ENCODE results near the gene AXL. TPM values are rescaled to one million over a fixed set of nuclear protein-coding genes. Genes with fewer than 3 reads are reported as not detected.

AXL gene
- polyA plus RNA-seq, 1 experiment = 260 TPM

DNA sequence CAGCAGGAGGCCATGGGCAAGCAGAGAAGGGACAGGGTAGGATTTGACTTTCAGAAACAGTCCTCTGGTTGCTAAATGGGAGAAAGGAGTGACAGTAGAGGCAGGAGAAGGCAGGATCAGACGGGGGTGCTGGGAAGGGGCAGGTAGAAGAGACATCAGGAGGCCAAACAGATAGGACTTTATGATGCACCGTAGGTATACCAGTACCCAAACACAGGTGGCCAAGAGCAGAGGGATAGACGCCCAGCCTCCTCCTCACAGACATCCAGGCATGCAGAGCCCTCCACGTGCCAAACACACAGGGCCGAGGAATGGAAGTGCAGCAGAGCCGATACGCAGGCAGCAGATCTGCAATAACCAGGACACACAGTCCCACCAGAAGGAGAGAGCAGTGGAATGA, 1.3 kb upstream of the AXL start:
- no peak overlapping the region for H3K4me3 ChIP-seq (ENCODE audit: low read depth, low read length)
- POLR2A ChIA-PET = no interaction called here
- no peaks in the 10 kb centered on the region for H3K27me3 ChIP-seq (ENCODE audit: control insufficient read depth, insufficient read depth, low read length)
- CTCF ChIA-PET = interaction anchor here (1.1 kb wide), 1 partner anchor 45 kb away, joined by 3 read pairs; no protein-coding TSS in a partner anchor
- peaks cover 16% of the 10 kb centered on the region for H3K36me3 ChIP-seq (ENCODE audit: control insufficient read depth, insufficient read depth, low read length)
- TF ChIP-seq, protein P1, sequence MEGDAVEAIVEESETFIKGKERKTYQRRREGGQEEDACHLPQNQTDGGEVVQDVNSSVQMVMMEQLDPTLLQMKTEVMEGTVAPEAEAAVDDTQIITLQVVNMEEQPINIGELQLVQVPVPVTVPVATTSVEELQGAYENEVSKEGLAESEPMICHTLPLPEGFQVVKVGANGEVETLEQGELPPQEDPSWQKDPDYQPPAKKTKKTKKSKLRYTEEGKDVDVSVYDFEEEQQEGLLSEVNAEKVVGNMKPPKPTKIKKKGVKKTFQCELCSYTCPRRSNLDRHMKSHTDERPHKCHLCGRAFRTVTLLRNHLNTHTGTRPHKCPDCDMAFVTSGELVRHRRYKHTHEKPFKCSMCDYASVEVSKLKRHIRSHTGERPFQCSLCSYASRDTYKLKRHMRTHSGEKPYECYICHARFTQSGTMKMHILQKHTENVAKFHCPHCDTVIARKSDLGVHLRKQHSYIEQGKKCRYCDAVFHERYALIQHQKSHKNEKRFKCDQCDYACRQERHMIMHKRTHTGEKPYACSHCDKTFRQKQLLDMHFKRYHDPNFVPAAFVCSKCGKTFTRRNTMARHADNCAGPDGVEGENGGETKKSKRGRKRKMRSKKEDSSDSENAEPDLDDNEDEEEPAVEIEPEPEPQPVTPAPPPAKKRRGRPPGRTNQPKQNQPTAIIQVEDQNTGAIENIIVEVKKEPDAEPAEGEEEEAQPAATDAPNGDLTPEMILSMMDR (IDR thresholded peaks at IDR 0.05; ENCODE audit: insufficient read depth, low read depth, low read length) = no peak
- no peak for DNase-seq (ENCODE audit: low read depth)

- DNase-seq (ENCODE audit: low read depth) = no peak
- ChIA-PET CTCF (interaction anchor here (0.8 to 2.0 kb wide), 7 partner anchors 10 to 134 kb away, joined by 3 to 8 read pairs (median 3); partner anchors contain the start of gene HNRNPUL1), POLR2A (interaction anchor here (1.2 kb wide), 1 partner anchor 46 kb away, joined by 9 read pairs; the partner anchor contains the start of gene HNRNPUL1)
- Histone ChIP-seq H3K36me3 (ENCODE audit: control insufficient read depth, insufficient read depth, low read length) (peaks cover 16% of the 10 kb centered on the region), H3K4me3 (ENCODE audit: low read depth, low read length) (peak overlapping the region; percentile 83), H3K27me3 (ENCODE audit: control insufficient read depth, insufficient read depth, low read length) (no peaks in the 10 kb centered on the region)
- TF ChIP-seq, protein P1 (IDR thresholded peaks at IDR 0.05; ENCODE audit: insufficient read depth, low read depth, low read length) = no peak
Observed at GRCh38 chr19:41218249-41218614, 791 bp upstream of the AXL start.

DNA sequence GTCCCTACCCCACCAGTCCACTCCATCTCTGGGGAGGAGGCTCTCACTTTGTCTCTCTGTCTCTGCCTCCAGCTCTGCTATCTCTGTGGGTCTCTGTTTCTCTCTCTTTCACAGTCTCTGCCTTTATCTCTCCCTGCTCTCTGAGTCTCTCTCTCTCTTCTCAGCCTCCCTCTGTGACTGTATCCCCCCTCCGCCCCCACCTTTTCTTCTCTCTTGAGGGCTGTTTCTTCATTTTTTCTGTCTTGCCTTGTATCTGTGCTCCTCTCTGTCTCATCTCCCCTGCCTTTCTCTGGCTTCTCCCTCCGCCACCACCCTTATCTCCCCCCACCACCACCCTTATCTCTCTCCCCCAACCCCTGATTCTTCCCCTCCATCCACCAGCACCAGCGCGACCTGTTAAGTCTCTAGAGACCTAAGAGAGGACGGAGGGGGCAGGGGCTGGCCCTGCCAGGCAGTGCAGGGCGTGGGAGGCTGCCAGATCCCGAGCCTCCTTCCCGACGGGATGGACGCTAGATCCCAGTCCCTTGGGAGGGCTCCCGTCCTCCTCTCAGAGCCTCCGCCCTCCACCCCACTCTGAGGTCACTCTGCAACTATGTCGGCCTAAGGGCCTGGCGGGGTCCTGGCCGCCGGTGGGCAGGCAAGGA, 1.0 kb downstream of the AXL start:
- TF ChIP-seq, protein P1 (IDR thresholded peaks at IDR 0.05; ENCODE audit: insufficient read depth, low read depth, low read length) = no peak
- CTCF ChIA-PET = interaction anchor here (1.6 to 2.0 kb wide), 3 partner anchors 14 to 88 kb away, joined by 5 to 10 read pairs (median 8); no protein-coding TSS in a partner anchor
- H3K27me3 ChIP-seq (ENCODE audit: control insufficient read depth, insufficient read depth, low read length) = no peaks in the 10 kb centered on the region
- DNase-seq (ENCODE audit: low read depth) = no peak
- peaks cover 22% of the 10 kb centered on the region for H3K36me3 ChIP-seq (ENCODE audit: control insufficient read depth, insufficient read depth, low read length)
- POLR2A ChIA-PET = interaction anchor here (0.6 kb wide), 1 partner anchor 32 kb away, joined by 4 read pairs; no protein-coding TSS in a partner anchor
- H3K4me3 ChIP-seq (ENCODE audit: low read depth, low read length) = peak overlapping the region; percentile 83

DNA sequence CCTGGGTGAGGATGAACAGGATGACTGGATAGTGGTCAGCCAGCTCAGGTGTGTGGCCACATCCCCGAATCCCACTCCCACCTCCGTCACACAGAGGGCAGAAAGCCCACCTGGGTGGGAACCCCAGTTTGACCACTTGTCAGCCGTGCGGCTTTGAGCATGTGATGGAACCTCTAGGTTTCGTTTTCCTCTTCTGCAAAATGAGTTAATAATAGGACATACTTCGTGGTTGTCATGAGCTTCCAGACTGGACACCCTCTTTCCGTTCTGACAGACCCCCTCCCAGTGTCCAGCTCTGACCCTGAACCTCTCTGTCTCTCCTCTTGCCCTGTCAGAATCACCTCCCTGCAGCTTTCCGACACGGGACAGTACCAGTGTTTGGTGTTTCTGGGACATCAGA, 1.8 kb downstream of the AXL start:
- Histone ChIP-seq H3K27me3 (ENCODE audit: control insufficient read depth, insufficient read depth, low read length) (no peaks in the 10 kb centered on the region), H3K36me3 (ENCODE audit: control insufficient read depth, insufficient read depth, low read length) (peaks cover 25% of the 10 kb centered on the region), H3K4me3 (ENCODE audit: low read depth, low read length) (peak overlapping the region; percentile 83)
- CTCF ChIA-PET = interaction anchor here (1.6 kb wide), 1 partner anchor 88 kb away, joined by 10 read pairs; no protein-coding TSS in a partner anchor
- POLR2A ChIA-PET = interaction anchor here (0.6 kb wide), 1 partner anchor 31 kb away, joined by 4 read pairs; no protein-coding TSS in a partner anchor
- no peak for DNase-seq (ENCODE audit: low read depth)
- TF ChIP-seq, protein P1 (IDR thresholded peaks at IDR 0.05; ENCODE audit: insufficient read depth, low read depth, low read length) = no peak

- CTCF ChIA-PET = interaction anchor here (0.9 to 1.6 kb wide), 2 partner anchors 17 to 87 kb away, joined by 4 to 10 read pairs; no protein-coding TSS in a partner anchor
- TF ChIP-seq, protein P1 (IDR thresholded peaks at IDR 0.05; ENCODE audit: insufficient read depth, low read depth, low read length) = no peak
- H3K36me3 ChIP-seq (ENCODE audit: control insufficient read depth, insufficient read depth, low read length) = peaks cover 26% of the 10 kb centered on the region
- POLR2A ChIA-PET = no interaction called here
- DNase-seq (ENCODE audit: low read depth) = no peak
- H3K4me3 ChIP-seq (ENCODE audit: low read depth, low read length) = peak overlapping the region; percentile 83
- H3K27me3 ChIP-seq (ENCODE audit: control insufficient read depth, insufficient read depth, low read length) = no peaks in the 10 kb centered on the region
Observed at GRCh38 chr19:41221514-41222205, 2.6 kb downstream of the AXL start.
